Left lung (tissue), 10 donors: ENCODE measurements around the gene CRYBB2. TPM values are rescaled to one million over a fixed set of nuclear protein-coding genes. Genes with fewer than 3 reads are reported as not detected.

Experiments
- ATAC-seq: fragments of 200-7000 bp; cut with Tn5 transposase; one replicate; pipeline ENCODE4 v1.9.1; 2020; ENCODE audit warnings: moderate library complexity
- DNase-seq, 4 donors: peaks; one replicate each; pipeline ENCODE4 v3.0.0-alpha.2; 2013 to 2020
- H3K27ac ChIP-seq, 2 donors: fragments of 200-600 bp; sonication (generic) in 1 of 2; one replicate each; pipeline versions ENCODE4 v1.5.0 to v1.8.0; 2020 to 2021
- H3K27me3 ChIP-seq, 2 donors: fragments of 200-600 bp; sonication (generic) in 1 of 2; one replicate each; pipeline versions ENCODE4 v1.5.0 to v1.8.0; 2020 to 2021
- H3K36me3 ChIP-seq, 2 donors: fragments of 200-600 bp; sonication (generic) in 1 of 2; one replicate each; pipeline versions ENCODE4 v1.5.0 to v1.8.0; 2020 to 2021
- H3K4me1 ChIP-seq, 2 donors: fragments of 200-600 bp; one replicate each; pipeline ENCODE4 v1.8.0; 2021
- H3K4me3 ChIP-seq, 2 donors: fragments of 200-600 bp; sonication (generic) in 1 of 2; one replicate each; pipeline versions ENCODE4 v1.5.0 to v1.8.0; 2020 to 2021; ENCODE audit warnings: mild to moderate bottlenecking in 1 of 2
- H3K9me3 ChIP-seq, 2 donors: fragments of 200-600 bp; sonication (generic) in 1 of 2; one replicate each; pipeline versions ENCODE4 v1.5.0 to v1.8.0; 2020 to 2021
- CTCF ChIP-seq, 2 donors: fragments of 200-600 bp; sonication (generic) in 1 of 2; IDR thresholded peaks; one replicate each; pipeline versions ENCODE4 v1.5.0 to v1.8.0; 2021; ENCODE audit warnings: antibody characterized with exemption in 2 of 2
- intact Hi-C, 2 donors: fragments of 100-400 bp; cut with DNase I; formaldehyde crosslinking; loops; one replicate each; pipeline versions ENCODE4 v1.11.2 to v1.14.2; 2022
- polyA plus RNA-seq, 6 donors: library from polyadenylated mRNA; unstranded; fragments of 120-200 nt; gene quantifications; one replicate each; pipeline ENCODE4 v1.2.1, GENCODE V29; 2013; ENCODE audit not compliant: insufficient read length in 6 of 6
- total RNA-seq, 2 donors: library from RNA; stranded (reverse); fragmentation: NEBNext Ultra II Directional; extraction: Animal tissue kit (Norgen Biotek cat#: 25700); gene quantifications; one replicate each; pipeline ENCODE4 v1.2.1, GENCODE V29; 2021
- donor health status: DM: no; HTN: yes; CAD: no.
- donor health status: DM: no; HTN: no; CAD: no.

Gene CRYBB2
- total and polyA plus RNA-seq, 8 donors = 0.29 to 1.3 (median 0.74) TPM; not detected in 2

- intact Hi-C loops = no loop called here
- no peak for TF ChIP-seq CTCF (IDR thresholded peaks at IDR 0.05)
- Histone ChIP-seq H3K4me3 (no peak overlapping the region), H3K27ac (no peak overlapping the region), H3K4me1 (no peaks in the 10 kb centered on the region), H3K9me3 (no peaks in the 10 kb centered on the region), H3K36me3 (peaks cover 0 to 49% of the 10 kb centered on the region in 2 donors), H3K27me3 (no peaks in the 10 kb centered on the region)
- ATAC-seq = no peak
- no peak for DNase-seq
Observed at GRCh38 chr22:25193130-25193529, 26.3 kb upstream of the CRYBB2 start.

GRCh38 chr22:25193548-25193947 lies 25.9 kb upstream of the CRYBB2 start:
- TF ChIP-seq CTCF (IDR thresholded peaks at IDR 0.05) = no peak
- DNase-seq (no peak), ATAC-seq (no peak)
- Histone ChIP-seq H3K4me3 (no peak overlapping the region), H3K9me3 (no peaks in the 10 kb centered on the region), H3K27me3 (no peaks in the 10 kb centered on the region), H3K4me1 (no peaks in the 10 kb centered on the region), H3K36me3 (peaks cover 0 to 49% of the 10 kb centered on the region in 2 donors), H3K27ac (no peak overlapping the region)
- intact Hi-C loops = no loop called here

GRCh38 chr22:25196326-25196725 lies 23.1 kb upstream of the CRYBB2 start:
- H3K4me1 ChIP-seq = no peaks in the 10 kb centered on the region
- H3K9me3 ChIP-seq = no peaks in the 10 kb centered on the region
- no peaks in the 10 kb centered on the region for H3K27me3 ChIP-seq
- H3K36me3 ChIP-seq = peaks cover 0 to 42% of the 10 kb centered on the region in 2 donors
- intact Hi-C loops = no loop called here
- TF ChIP-seq CTCF (IDR thresholded peaks at IDR 0.05) = no peak
- no peak overlapping the region for H3K4me3 ChIP-seq
- ATAC-seq = no peak
- no peak overlapping the region for H3K27ac ChIP-seq
- no peak for DNase-seq

- TF ChIP-seq CTCF (IDR thresholded peaks at IDR 0.05) = no peak
- H3K27ac ChIP-seq = no peak overlapping the region
- intact Hi-C loops = no loop called here
- ATAC-seq (no peak), DNase-seq (no peak)
- no peaks in the 10 kb centered on the region for H3K9me3 ChIP-seq
- H3K27me3 ChIP-seq = no peaks in the 10 kb centered on the region
- H3K4me3 ChIP-seq = no peak overlapping the region
- H3K4me1 ChIP-seq = no peaks in the 10 kb centered on the region
- peaks cover 0 to 34% of the 10 kb centered on the region in 2 donors for H3K36me3 ChIP-seq
Observed at GRCh38 chr22:25197340-25197739, 22.1 kb upstream of the CRYBB2 start.

- intact Hi-C loops = no loop called here
- TF ChIP-seq CTCF (IDR thresholded peaks at IDR 0.05) = no peak
- H3K36me3 ChIP-seq = peaks cover 0 to 15% of the 10 kb centered on the region in 2 donors
- no peak for ATAC-seq
- H3K27ac ChIP-seq = no peak within 1 kb of the TSS
- H3K9me3 ChIP-seq = no peaks in the 10 kb centered on the region
- H3K4me1 ChIP-seq = no peaks in the 10 kb centered on the region
- no peaks in the 10 kb centered on the region for H3K27me3 ChIP-seq
- H3K4me3 ChIP-seq = no peak within 1 kb of the TSS
- DNase-seq = no peak
Observed at GRCh38 chr22:25199731-25200520, 19.5 kb upstream of the CRYBB2 start, which contains the start of gene CRYBB3. TSS of gene CRYBB3 (plus strand) at chr22:25199858. CDS start at chr22:25201397, 1,539 bp downstream.
